ENCODE data around the gene EXOSC3. TPM values are rescaled to one million over a fixed set of nuclear protein-coding genes. Genes with fewer than 3 reads are reported as not detected.

EXOSC3 gene
- total and polyA plus RNA-seq, 2 of the 8 experiments (the other 6 are each of a cell fraction or from before 2014, with no cell fraction given): 46.7 to 73.4 TPM

DNA sequence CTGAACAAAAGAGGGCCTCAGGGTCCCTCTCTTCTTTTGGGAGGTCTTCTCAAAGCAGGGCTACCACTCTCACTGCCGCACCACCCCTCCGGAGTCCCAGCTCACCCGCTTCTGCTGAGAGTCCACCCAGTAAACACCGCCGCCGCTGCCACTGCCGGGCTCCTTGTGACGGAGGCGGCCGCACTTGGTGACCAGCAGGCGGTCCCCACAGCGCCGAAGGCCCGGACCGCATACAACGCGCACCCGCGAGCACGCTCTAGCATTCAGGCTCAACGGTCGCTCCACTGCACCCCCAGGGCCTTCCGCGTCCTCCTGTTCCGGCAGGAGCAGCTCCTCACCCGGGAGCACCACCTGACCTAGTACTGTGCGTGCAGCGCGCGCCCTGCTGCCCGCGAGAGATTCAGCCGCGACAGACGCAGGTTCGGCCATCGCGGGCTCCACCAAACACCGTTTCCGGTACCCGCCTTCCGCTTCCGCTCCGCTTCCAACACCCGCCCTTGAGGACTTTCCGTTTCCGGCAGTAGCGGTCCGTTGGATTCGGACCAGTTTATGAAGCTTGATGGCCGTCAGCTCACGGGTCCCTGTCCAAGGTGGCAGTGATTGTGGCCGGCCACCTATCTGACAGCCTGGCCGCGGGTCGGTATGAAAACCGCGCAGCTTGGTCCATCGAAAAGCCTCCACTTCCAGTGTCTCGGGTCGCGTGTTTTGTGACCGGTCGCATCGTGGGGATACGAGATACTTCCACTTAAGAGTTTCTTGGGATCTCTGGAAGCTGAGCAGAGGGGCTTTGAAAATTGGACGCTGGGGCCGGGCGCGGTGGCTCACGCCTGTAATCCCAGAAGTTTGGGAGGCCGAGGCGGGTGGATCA is at the start of gene EXOSC3 (continued):
- TF ChIP-seq, protein P1, sequence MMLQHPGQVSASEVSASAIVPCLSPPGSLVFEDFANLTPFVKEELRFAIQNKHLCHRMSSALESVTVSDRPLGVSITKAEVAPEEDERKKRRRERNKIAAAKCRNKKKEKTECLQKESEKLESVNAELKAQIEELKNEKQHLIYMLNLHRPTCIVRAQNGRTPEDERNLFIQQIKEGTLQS (IDR thresholded peaks at IDR 0.05; ENCODE audit: insufficient read depth, low read depth, low read length): no peak
- TF ChIP-seq EZH2 (IDR thresholded peaks at IDR 0.05; ENCODE audit: low read depth, low read length, severe bottlenecking) (no peak), SIN3A (conservative IDR thresholded peaks at IDR 0.05 in 1 of 2, IDR thresholded peaks at IDR 0.05 in 1 of 2; ENCODE audit: low read depth in 1 of 2, low read length in 2 of 2) (peak; percentile 81 to 93; a peak in 3 of 4 replicates), RAD21 (IDR thresholded peaks at IDR 0.05 in 1 of 2, conservative IDR thresholded peaks at IDR 0.05 in 1 of 2; ENCODE audit: low read depth in 2 of 2, low read length in 2 of 2) (peak in 1 of 2 experiments; percentile 13; a peak in 1 of 4 replicates), POLR2AphosphoS5 (IDR thresholded peaks at IDR 0.05; ENCODE audit: low read depth, low read length) (peak; percentile 90), JUND (IDR thresholded peaks at IDR 0.05; ENCODE audit: low read length) (no peak), PHF8 (conservative IDR thresholded peaks at IDR 0.05; ENCODE audit: low read depth, low read length) (peak; percentile 95), SRF (IDR thresholded peaks at IDR 0.05; ENCODE audit: low read depth, low read length) (no peak), KDM5A (IDR thresholded peaks at IDR 0.05; ENCODE audit: low read length) (peak; percentile 73), POLR2A (IDR thresholded peaks at IDR 0.05; ENCODE audit: control extremely low read depth in 1 of 2, low read depth in 2 of 2, low read length in 2 of 2) (peak; percentile 73 to 88), CREB1 (IDR thresholded peaks at IDR 0.05) (0 out of 2 replicates have a peak, but pooled peaks have one; percentile 26), TEAD4 (IDR thresholded peaks at IDR 0.05; ENCODE audit: low read depth, low read length) (no peak), RBBP5 (IDR thresholded peaks at IDR 0.05; ENCODE audit: borderline replicate concordance, low read depth, low read length) (peak; percentile 79; the same call in 1 of the 2 replicates), EP300 (IDR thresholded peaks at IDR 0.05; ENCODE audit: borderline replicate concordance in 1 of 2, low read depth in 2 of 2, low read length in 2 of 2) (no peak), SIX5 (IDR thresholded peaks at IDR 0.05; ENCODE audit: low read depth, low read length) (no peak)
- TF ChIP-seq, protein P2, sequence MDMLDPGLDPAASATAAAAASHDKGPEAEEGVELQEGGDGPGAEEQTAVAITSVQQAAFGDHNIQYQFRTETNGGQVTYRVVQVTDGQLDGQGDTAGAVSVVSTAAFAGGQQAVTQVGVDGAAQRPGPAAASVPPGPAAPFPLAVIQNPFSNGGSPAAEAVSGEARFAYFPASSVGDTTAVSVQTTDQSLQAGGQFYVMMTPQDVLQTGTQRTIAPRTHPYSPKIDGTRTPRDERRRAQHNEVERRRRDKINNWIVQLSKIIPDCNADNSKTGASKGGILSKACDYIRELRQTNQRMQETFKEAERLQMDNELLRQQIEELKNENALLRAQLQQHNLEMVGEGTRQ (IDR thresholded peaks at IDR 0.05; ENCODE audit: low read length): 0 out of 2 replicates have a peak, but pooled peaks have one; percentile 33
- TF ChIP-seq, protein P3, sequence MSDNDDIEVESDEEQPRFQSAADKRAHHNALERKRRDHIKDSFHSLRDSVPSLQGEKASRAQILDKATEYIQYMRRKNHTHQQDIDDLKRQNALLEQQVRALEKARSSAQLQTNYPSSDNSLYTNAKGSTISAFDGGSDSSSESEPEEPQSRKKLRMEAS (IDR thresholded peaks at IDR 0.05): no peak; the same call in 1 of the 2 replicates
- TF ChIP-seq, protein P4, sequence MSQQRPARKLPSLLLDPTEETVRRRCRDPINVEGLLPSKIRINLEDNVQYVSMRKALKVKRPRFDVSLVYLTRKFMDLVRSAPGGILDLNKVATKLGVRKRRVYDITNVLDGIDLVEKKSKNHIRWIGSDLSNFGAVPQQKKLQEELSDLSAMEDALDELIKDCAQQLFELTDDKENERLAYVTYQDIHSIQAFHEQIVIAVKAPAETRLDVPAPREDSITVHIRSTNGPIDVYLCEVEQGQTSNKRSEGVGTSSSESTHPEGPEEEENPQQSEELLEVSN (IDR thresholded peaks at IDR 0.05): peak; percentile 66
